Measurements from ENCODE around the gene LAMP5.

The LAMP5 gene

DNA sequence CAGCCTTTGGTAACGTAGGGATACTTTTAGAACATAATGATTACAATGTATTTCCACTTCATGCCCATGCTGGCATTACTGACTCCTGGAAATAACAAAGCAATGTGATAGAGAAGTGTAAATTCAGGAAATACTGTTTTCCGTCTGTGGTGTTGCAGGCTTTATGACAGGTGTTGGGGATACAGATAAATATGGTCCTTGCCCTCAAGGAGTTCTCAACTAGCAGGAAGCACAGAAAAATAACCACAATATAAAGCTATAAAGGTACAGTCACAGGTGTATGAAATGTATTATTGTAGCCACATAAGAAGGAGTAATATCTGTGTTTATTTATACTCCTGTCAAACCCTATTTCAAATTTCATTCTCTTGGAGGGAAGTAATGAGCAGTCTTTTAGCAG lies 12.9 kb upstream of the LAMP5 start:
- Histone ChIP-seq H3K9me3 (ENCODE audit: control insufficient read depth, low read depth, low read length) (no peaks in the 10 kb centered on the region), H3K9ac (ENCODE audit: low read length) (no peak overlapping the region), H3K4me1 (ENCODE audit: control insufficient read depth, low read depth, low read length) (peaks cover 8% of the 10 kb centered on the region), H3K4me3 (ENCODE audit: low read length) (no peak overlapping the region), H3K27ac (ENCODE audit: low read length) (no peak overlapping the region), H3K36me3 (ENCODE audit: control insufficient read depth, low read depth, low read length) (no peaks in the 10 kb centered on the region), H3K27me3 (ENCODE audit: control insufficient read depth, insufficient read depth, low read length) (peaks cover 23% of the 10 kb centered on the region)

GRCh38 chr20:9503526-9504245 lies 10.7 kb upstream of the LAMP5 start:
- Histone ChIP-seq H3K4me1 (ENCODE audit: control insufficient read depth, low read depth, low read length) (peaks cover 9% of the 10 kb centered on the region), H3K4me3 (ENCODE audit: low read length) (no peak overlapping the region), H3K9me3 (ENCODE audit: control insufficient read depth, low read depth, low read length) (no peaks in the 10 kb centered on the region), H3K27me3 (ENCODE audit: control insufficient read depth, insufficient read depth, low read length) (peaks cover 45% of the 10 kb centered on the region), H3K9ac (ENCODE audit: low read length) (no peak overlapping the region), H3K36me3 (ENCODE audit: control insufficient read depth, low read depth, low read length) (no peaks in the 10 kb centered on the region), H3K27ac (ENCODE audit: low read length) (no peak overlapping the region)

GRCh38 chr20:9506280-9506821 lies 8.0 kb upstream of the LAMP5 start:
- Histone ChIP-seq H3K4me3 (ENCODE audit: low read length) (peak overlapping the region; percentile 15), H3K27me3 (ENCODE audit: control insufficient read depth, insufficient read depth, low read length) (peaks cover 72% of the 10 kb centered on the region), H3K36me3 (ENCODE audit: control insufficient read depth, low read depth, low read length) (no peaks in the 10 kb centered on the region), H3K4me1 (ENCODE audit: control insufficient read depth, low read depth, low read length) (peaks cover 12% of the 10 kb centered on the region), H3K9me3 (ENCODE audit: control insufficient read depth, low read depth, low read length) (no peaks in the 10 kb centered on the region), H3K27ac (ENCODE audit: low read length) (no peak overlapping the region), H3K9ac (ENCODE audit: low read length) (no peak overlapping the region)

GRCh38 chr20:9506964-9507369 lies 7.4 kb upstream of the LAMP5 start:
- Histone ChIP-seq H3K4me3 (ENCODE audit: low read length) (peak overlapping the region; percentile 15), H3K27ac (ENCODE audit: low read length) (no peak overlapping the region), H3K36me3 (ENCODE audit: control insufficient read depth, low read depth, low read length) (no peaks in the 10 kb centered on the region), H3K9ac (ENCODE audit: low read length) (no peak overlapping the region), H3K9me3 (ENCODE audit: control insufficient read depth, low read depth, low read length) (no peaks in the 10 kb centered on the region), H3K4me1 (ENCODE audit: control insufficient read depth, low read depth, low read length) (peaks cover 12% of the 10 kb centered on the region), H3K27me3 (ENCODE audit: control insufficient read depth, insufficient read depth, low read length) (peaks cover 78% of the 10 kb centered on the region)

- peaks cover 12% of the 10 kb centered on the region for H3K4me1 ChIP-seq (ENCODE audit: control insufficient read depth, low read depth, low read length)
- H3K4me3 ChIP-seq (ENCODE audit: low read length), result peak overlapping the region; percentile 45
- H3K9me3 ChIP-seq (ENCODE audit: control insufficient read depth, low read depth, low read length), result no peaks in the 10 kb centered on the region
- no peak overlapping the region for H3K9ac ChIP-seq (ENCODE audit: low read length)
- no peak overlapping the region for H3K27ac ChIP-seq (ENCODE audit: low read length)
- peaks cover 85% of the 10 kb centered on the region for H3K27me3 ChIP-seq (ENCODE audit: control insufficient read depth, insufficient read depth, low read length)
- no peaks in the 10 kb centered on the region for H3K36me3 ChIP-seq (ENCODE audit: control insufficient read depth, low read depth, low read length)
These were observed 6.7 kb upstream of the LAMP5 start for GRCh38 chr20:9507544-9508239.

- peaks cover 91% of the 10 kb centered on the region for H3K27me3 ChIP-seq (ENCODE audit: control insufficient read depth, insufficient read depth, low read length)
- no peaks in the 10 kb centered on the region for H3K9me3 ChIP-seq (ENCODE audit: control insufficient read depth, low read depth, low read length)
- H3K4me1 ChIP-seq (ENCODE audit: control insufficient read depth, low read depth, low read length), result peaks cover 12% of the 10 kb centered on the region
- peak overlapping the region; percentile 45 for H3K4me3 ChIP-seq (ENCODE audit: low read length)
- no peak overlapping the region for H3K27ac ChIP-seq (ENCODE audit: low read length)
- H3K9ac ChIP-seq (ENCODE audit: low read length), result no peak overlapping the region
- no peaks in the 10 kb centered on the region for H3K36me3 ChIP-seq (ENCODE audit: control insufficient read depth, low read depth, low read length)
These were observed 6.1 kb upstream of the LAMP5 start for GRCh38 chr20:9508240-9508661.

DNA sequence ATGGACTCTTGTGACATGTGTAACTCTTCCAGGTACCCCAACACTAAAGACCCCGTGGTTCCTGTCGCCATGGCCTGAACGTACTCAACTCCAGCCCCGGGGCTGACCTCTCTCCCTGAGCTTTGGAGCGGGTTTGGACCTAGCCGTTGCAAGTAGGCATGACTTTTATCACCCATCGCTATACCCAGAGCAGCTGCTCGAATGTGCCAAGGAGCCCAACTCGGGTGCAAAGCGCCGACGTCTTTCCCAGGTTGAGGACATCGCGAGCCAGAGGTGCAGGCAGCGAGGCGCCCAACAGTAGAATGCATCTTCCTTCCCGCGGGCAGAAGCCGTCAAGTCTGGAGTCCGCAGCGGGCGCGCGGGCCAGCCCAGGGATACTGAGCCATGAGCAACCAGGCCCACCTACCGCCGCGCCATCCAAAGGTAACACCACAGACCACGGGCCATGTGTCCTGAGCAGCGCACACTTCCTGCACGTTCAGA lies 5.7 kb upstream of the LAMP5 start:
- Histone ChIP-seq H3K9me3 (ENCODE audit: control insufficient read depth, low read depth, low read length) (no peaks in the 10 kb centered on the region), H3K4me1 (ENCODE audit: control insufficient read depth, low read depth, low read length) (peaks cover 12% of the 10 kb centered on the region), H3K9ac (ENCODE audit: low read length) (no peak overlapping the region), H3K27me3 (ENCODE audit: control insufficient read depth, insufficient read depth, low read length) (peaks cover 96% of the 10 kb centered on the region), H3K4me3 (ENCODE audit: low read length) (peak overlapping the region; percentile 45), H3K36me3 (ENCODE audit: control insufficient read depth, low read depth, low read length) (no peaks in the 10 kb centered on the region), H3K27ac (ENCODE audit: low read length) (no peak overlapping the region)

DNA sequence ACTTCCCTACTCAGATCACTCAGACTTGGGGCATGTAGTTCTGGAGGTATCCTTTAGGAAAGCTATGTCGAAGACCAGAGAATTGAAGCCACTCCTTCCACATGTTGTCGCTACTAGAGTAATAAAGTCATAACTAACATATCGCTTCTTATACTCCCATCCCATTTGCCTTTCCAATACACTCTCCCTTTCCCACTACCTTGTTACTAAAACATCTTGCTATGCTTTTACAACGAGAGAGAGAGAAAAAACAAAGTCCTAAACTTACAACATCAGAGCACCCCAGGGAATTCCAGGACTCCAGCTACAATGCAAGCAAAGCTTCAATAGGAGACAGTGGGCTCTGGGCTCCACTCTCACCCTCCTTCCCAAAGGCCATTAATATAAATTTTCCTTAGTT lies 5.1 kb upstream of the LAMP5 start:
- no peaks in the 10 kb centered on the region for H3K9me3 ChIP-seq (ENCODE audit: control insufficient read depth, low read depth, low read length)

GRCh38 chr20:9510911-9511310 lies 3.5 kb upstream of the LAMP5 start:
- Histone ChIP-seq H3K36me3 (ENCODE audit: control insufficient read depth, low read depth, low read length) (no peaks in the 10 kb centered on the region), H3K9ac (ENCODE audit: low read length) (no peak overlapping the region), H3K9me3 (ENCODE audit: control insufficient read depth, low read depth, low read length) (no peaks in the 10 kb centered on the region), H3K4me1 (ENCODE audit: control insufficient read depth, low read depth, low read length) (peaks cover 16% of the 10 kb centered on the region), H3K27ac (ENCODE audit: low read length) (no peak overlapping the region), H3K4me3 (ENCODE audit: low read length) (no peak overlapping the region), H3K27me3 (ENCODE audit: control insufficient read depth, insufficient read depth, low read length) (peaks cover 100% of the 10 kb centered on the region)

More for the DNA sequence above, 5.1 kb upstream of the LAMP5 start:
- H3K4me1 ChIP-seq (ENCODE audit: control insufficient read depth, low read depth, low read length), result peaks cover 9% of the 10 kb centered on the region
- no peaks in the 10 kb centered on the region for H3K36me3 ChIP-seq (ENCODE audit: control insufficient read depth, low read depth, low read length)
- peak overlapping the region; percentile 45 for H3K4me3 ChIP-seq (ENCODE audit: low read length)
- H3K27ac ChIP-seq (ENCODE audit: low read length), result no peak overlapping the region
- no peak overlapping the region for H3K9ac ChIP-seq (ENCODE audit: low read length)
- H3K27me3 ChIP-seq (ENCODE audit: control insufficient read depth, insufficient read depth, low read length), result peaks cover 98% of the 10 kb centered on the region

DNA sequence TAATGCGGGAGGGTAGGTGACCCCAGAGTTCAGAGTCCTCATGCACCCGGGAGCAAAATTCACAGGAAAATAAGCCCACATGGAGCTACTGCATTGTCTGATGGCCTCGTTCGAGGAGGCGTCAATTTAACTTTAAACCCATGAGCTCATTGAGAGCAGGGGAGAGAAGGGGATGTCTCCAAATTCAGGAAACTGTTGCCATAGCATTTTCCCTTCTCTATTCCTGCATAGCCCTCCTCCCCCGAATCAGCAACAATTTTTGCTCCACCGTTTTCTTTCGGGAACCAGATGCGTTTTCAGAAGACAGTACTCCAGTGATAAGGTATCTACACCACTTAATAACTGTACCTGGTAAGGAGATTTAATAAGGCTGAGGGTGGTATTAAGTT lies 324 bp upstream of the LAMP5 start:
- no peaks in the 10 kb centered on the region for H3K9me3 ChIP-seq (ENCODE audit: control insufficient read depth, low read depth, low read length)
- H3K36me3 ChIP-seq (ENCODE audit: control insufficient read depth, low read depth, low read length), result no peaks in the 10 kb centered on the region
- H3K27me3 ChIP-seq (ENCODE audit: control insufficient read depth, insufficient read depth, low read length), result peaks cover 97% of the 10 kb centered on the region
- H3K4me1 ChIP-seq (ENCODE audit: control insufficient read depth, low read depth, low read length), result peaks cover 32% of the 10 kb centered on the region
- H3K4me3 ChIP-seq (ENCODE audit: low read length), result peak overlapping the region; percentile 63
- H3K9ac ChIP-seq (ENCODE audit: low read length), result no peak overlapping the region
- no peak overlapping the region for H3K27ac ChIP-seq (ENCODE audit: low read length)

DNA sequence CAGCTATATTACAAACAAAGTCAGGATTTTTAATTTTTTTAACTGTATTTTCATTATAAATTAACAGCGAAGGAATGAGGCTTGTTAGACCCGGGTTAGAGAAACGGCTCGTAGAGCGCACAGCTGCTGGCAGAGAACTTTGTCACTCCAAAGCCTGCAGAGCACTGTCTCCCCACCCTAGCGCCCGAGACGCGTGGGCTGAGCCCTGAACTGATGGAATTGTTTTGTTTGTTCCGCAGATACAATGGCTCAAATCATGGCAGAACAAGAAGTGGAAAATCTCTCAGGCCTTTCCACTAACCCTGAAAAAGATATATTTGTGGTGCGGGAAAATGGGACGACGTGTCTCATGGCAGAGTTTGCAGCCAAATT lies 810 bp downstream of the LAMP5 start:
- H3K27ac ChIP-seq (ENCODE audit: low read length), result no peak overlapping the region
- peak overlapping the region; percentile 11 for H3K9ac ChIP-seq (ENCODE audit: low read length)
- H3K36me3 ChIP-seq (ENCODE audit: control insufficient read depth, low read depth, low read length), result no peaks in the 10 kb centered on the region
- H3K4me3 ChIP-seq (ENCODE audit: low read length), result peak overlapping the region; percentile 63
- H3K9me3 ChIP-seq (ENCODE audit: control insufficient read depth, low read depth, low read length), result no peaks in the 10 kb centered on the region
- peaks cover 97% of the 10 kb centered on the region for H3K27me3 ChIP-seq (ENCODE audit: control insufficient read depth, insufficient read depth, low read length)
- H3K4me1 ChIP-seq (ENCODE audit: control insufficient read depth, low read depth, low read length), result peaks cover 40% of the 10 kb centered on the region

Measured in iPS-18a (cell line).